HG03175 (cell line): ENCODE measurements around the gene SGCE.
"Not testable (repeated sequence)": the region's sequence is repeated elsewhere in the genome, so short reads cannot be mapped to it uniquely, and the experiment has no call there.

Source experiments
- ATAC-seq: cut with Tn5 transposase; IDR thresholded peaks from one replicate; pipeline ENCODE4 v1.9.1; 2021; ENCODE audit warnings: mild to moderate bottlenecking, moderate library complexity; ENCODE audit not compliant: unreplicated experiment

Gene SGCE

DNA sequence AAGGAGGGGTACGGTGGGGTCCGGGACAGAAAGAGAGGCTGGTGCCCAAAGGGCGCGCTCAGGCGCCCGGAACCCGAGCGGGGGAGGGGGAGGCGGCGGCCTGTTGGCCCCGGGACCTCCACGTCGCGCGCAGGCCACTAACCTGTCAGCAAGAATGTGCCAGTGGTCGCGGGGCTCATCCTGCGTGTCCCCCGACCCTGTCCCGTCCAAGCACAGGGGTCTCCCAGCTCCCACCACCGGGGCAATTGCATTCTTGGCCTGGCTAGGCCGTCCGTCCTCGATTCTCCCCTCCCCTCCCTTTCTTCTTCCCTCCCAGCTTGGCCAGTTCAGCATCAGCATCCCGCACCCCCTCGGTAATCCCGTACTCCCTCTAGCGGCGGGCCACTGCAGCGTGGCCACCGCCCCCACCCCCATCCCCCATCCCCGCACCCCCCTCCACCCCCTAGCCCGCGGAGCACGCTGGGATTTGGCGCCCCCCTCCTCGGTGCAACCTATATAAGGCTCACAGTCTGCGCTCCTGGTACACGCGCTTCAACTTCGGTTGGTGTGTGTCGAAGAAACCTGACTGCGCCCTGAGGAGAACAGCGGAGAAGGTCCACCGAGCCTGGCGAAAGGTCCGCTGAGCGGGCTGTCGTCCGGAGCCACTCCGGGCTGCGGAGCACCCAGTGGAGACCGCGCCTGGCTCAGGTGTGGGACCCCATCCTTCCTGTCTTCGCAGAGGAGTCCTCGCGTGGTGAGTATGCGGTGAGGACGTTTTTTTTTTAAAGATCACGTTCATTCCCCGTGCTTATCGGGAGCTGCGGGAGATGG, at the start of gene SGCE:
Gene SGCE (minus strand): TSS at position 286 of the 810 bp plus-strand sequence. CDS start 35 bp downstream, at position 251.
- ATAC-seq: no peak

GRCh38 chr7:94705155-94706021, 49.5 kb upstream of the SGCE start:
- not testable (repeated sequence) for ATAC-seq

DNA sequence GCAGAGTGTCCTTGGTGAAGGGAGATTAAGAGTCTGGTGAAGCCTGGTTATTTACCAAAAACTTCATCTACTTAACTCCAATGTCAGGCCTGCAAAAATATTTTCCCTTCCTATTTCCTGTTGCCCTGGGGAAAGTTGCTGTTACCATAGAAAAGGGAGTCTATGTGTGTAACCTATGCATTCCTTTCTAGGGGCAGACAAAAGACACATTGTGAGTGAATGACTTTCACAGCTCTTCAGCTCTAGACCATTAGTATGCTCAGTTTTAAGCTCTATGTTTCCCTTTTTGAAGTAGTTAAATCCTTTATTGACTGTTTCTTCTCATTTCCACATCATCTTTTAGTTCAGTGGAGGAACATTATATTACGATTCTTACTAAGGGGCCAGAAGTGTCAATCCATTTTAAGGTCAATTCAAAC, 45.6 kb upstream of the SGCE start:
- no peak for ATAC-seq

- no peak for ATAC-seq
Observed at GRCh38 chr7:94700926-94701554, 45.1 kb upstream of the SGCE start.

DNA sequence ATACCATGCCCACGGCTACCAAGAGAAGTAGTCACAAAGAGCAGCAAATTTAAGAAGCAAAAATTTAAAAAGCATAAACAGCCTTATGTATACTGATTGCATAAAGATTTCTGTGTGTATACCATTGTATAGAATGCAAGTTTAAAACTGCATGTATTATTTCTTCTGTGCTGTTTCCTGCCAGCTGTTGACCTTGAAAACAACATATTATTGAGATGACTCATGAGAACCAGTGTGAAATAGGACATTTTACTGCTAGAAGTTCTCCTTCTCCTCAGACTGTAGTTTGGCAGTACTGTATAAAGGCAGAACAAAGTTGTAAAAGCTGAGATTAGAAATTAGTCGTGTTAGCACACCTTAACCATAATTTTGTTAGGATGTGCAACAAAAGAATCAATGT, 42.3 kb upstream of the SGCE start:
- ATAC-seq: no peak

DNA sequence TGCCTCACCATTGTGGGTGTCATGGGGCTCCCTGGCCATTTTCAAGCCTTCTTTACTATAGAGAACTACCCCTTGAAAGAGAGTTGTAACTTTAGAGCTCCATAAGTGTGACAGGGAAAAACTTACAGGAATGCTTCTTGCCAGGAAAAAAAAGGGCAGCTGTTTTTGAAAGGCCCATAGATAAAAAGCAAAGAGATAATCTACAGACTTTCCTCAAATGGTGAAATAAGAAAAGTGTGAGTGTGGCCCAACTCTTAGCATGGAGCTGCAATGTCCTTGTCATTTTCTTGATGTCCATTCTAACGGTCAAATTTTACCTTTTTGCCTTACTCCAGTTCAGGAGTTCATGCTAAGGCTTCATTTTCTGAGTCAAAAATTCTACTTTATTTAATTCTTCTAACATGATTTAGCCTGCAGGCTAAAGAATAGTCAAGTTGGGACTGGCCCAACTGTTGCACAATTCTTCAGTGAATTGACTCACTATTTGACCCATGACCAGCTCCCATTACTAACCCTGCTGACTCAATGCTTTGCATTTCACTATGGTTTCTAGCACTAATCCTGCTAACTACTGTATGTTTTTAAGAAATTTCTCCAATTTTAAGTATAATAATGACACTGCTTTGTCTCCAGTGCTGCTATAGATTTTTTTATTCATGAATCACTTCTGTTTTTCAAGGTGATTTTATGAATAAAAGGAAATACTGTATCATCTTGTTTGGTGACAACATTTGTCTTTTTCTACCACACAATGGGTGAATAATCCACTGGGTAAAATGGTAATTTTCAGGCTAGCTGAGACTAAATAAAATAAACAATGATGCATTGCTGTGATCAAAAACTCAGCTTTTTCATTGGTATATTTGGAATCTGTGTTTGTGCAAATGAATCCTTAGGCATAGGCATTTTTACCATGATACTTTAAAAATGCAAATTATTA, 41.4 kb upstream of the SGCE start:
- no peak for ATAC-seq

- no peak for ATAC-seq
Observed at GRCh38 chr7:94687810-94688209, 31.9 kb upstream of the SGCE start.

GRCh38 chr7:94687076-94687475, 31.1 kb upstream of the SGCE start:
- no peak for ATAC-seq

DNA sequence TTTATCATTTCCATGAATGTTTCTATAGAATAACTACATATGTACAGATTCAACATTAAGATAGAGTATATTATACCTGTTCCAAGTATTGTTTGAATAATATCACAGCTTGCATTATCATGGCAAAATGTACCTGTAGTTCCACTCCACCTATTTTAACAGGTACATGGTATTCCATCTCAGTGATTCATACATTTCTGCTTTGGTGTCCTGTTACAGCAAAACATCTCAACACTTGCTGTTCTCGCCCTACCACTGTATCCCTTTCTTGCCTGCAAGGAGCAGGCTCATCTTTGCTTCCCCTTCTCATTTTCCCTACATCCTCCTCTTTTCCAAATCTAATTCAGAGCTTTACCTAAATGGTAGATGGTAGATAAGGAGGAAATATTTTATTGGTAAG, 27.1 kb upstream of the SGCE start:
- ATAC-seq: no peak

DNA sequence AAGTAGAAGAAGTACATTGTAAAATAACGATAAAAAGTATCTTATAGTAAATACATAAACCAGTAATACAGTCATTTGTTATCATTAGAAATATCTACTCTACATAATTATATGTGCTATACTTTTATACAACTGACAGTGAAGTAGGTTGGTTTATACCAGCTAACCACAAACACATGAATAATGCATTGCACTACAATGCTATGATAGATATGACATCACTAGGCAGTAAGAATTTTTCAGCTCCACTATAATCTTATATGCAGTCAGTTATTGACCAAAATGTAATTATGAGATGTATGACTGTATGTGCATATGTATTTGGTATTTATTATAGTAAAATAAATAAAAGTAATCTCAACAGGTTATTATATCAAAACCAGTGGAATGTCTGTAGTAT, 23.4 kb upstream of the SGCE start:
- no peak for ATAC-seq

GRCh38 chr7:94676431-94676830, 20.5 kb upstream of the SGCE start:
- no peak for ATAC-seq

DNA sequence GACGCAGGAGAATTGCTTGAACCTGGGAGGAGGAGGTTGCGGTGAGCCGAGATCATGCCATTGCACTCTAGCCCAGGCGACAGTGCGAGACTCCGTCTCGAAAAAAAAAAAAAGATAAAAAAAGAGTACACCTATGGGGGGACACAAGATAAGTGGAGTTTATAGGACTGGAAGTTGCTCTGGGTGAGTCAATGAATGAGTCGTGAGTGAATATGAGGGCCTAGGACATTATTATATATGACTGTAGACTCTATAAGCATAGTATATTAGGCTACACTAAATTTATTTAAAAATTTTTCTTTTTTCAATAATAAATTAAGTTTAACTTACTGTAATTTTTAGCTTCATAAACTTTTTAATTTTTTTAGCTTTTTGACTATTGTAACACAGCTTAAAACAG, 19.4 kb upstream of the SGCE start:
- ATAC-seq: no peak

GRCh38 chr7:94671444-94672235, 15.7 kb upstream of the SGCE start:
- ATAC-seq: no peak

DNA sequence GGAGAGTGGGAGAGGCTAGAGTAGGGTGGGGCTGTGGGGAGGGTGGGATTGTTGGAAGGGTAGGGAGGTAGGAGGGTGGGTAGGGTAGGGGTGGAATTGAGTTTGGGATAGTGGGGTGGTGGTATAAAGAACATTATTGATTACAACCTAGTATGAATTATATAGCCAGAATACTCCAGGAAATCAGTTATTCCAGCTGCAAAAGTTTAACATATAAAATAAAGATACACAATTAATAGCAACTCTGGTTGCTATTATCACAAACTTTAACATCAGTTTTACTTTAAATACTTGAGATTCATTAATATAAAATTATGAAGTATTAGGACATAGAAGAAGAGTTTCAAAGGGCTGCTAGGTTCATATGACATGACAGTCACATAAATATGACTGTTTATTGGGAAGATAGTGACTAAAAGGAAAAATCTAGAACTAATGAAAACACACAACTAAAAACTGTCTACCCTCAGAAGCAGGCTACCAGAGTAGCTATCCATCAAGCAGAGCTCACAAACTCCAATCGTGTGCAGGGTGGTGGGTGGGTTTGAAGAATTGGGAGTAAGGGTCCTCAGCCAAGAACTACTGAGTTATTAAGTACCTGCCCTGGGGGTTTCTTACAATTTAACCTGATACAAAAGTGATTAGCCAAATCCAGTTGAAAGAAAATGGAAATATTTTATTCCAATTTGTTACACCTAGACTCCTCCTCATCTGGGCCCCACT, 14.0 kb upstream of the SGCE start:
- ATAC-seq: no peak

GRCh38 chr7:94666879-94667587, 11.1 kb upstream of the SGCE start:
- ATAC-seq: no peak

- no peak for ATAC-seq
Observed at GRCh38 chr7:94665426-94665825, 9.5 kb upstream of the SGCE start.

- no peak for ATAC-seq
Observed at GRCh38 chr7:94664023-94664422, 8.1 kb upstream of the SGCE start.

GRCh38 chr7:94662548-94662947, 6.6 kb upstream of the SGCE start:
- no peak for ATAC-seq
